ENCODE measurements around the gene BAZ1B.
"Not testable (repeated sequence)": the region's sequence is repeated elsewhere in the genome, so short reads cannot be mapped to it uniquely, and the experiment has no call there.

BAZ1B gene

GRCh38 chr7:73541722-73542121 lies 19.6 kb upstream of the BAZ1B start:
- no peak for DNase-seq

- no peak for DNase-seq
Measured at GRCh38 chr7:73539709-73540108, 17.6 kb upstream of the BAZ1B start.

- not testable (repeated sequence) for DNase-seq
Measured at GRCh38 chr7:73538510-73538909, 16.4 kb upstream of the BAZ1B start.

GRCh38 chr7:73537051-73537450 lies 15.0 kb upstream of the BAZ1B start:
- DNase-seq, result no peak

GRCh38 chr7:73536479-73536878 lies 14.4 kb upstream of the BAZ1B start:
- DNase-seq, result no peak

- DNase-seq, result not testable (repeated sequence)
Measured at GRCh38 chr7:73535918-73536317, 13.8 kb upstream of the BAZ1B start.

- no peak for DNase-seq
Measured at GRCh38 chr7:73533742-73534141, 11.6 kb upstream of the BAZ1B start.

GRCh38 chr7:73532224-73532623 lies 10.1 kb upstream of the BAZ1B start:
- no peak for DNase-seq

- DNase-seq, result no peak
Measured at GRCh38 chr7:73530800-73531199, 8.7 kb upstream of the BAZ1B start.

- DNase-seq, result no peak
Measured at GRCh38 chr7:73526896-73527821, 5.1 kb upstream of the BAZ1B start.

GRCh38 chr7:73526158-73526494 lies 4.0 kb upstream of the BAZ1B start:
- DNase-seq, result not testable (repeated sequence)

GRCh38 chr7:73521636-73522104 lies 423 bp downstream of the BAZ1B start:
- DNase-seq, result no peak

GRCh38 chr7:73520673-73521635 lies 1.1 kb downstream of the BAZ1B start:
- peak in 1 of 2 donors; percentile 7 for DNase-seq

GRCh38 chr7:73519867-73520672 lies 2.0 kb downstream of the BAZ1B start:
- DNase-seq, result peak; percentile 22 to 31

GRCh38 chr7:73518470-73518869 lies 3.6 kb downstream of the BAZ1B start:
- DNase-seq, result no peak

- DNase-seq, result no peak
Measured at GRCh38 chr7:73517241-73517995, 4.7 kb downstream of the BAZ1B start.

GRCh38 chr7:73515178-73515577 lies 6.9 kb downstream of the BAZ1B start:
- no peak for DNase-seq

- DNase-seq, result no peak
Measured at GRCh38 chr7:73512018-73512780, 9.9 kb downstream of the BAZ1B start.

GRCh38 chr7:73509463-73509862 lies 12.6 kb downstream of the BAZ1B start:
- no peak for DNase-seq

GRCh38 chr7:73507556-73507955 lies 14.5 kb downstream of the BAZ1B start:
- no peak for DNase-seq

- DNase-seq, result no peak
Measured at GRCh38 chr7:73504920-73505319, 17.2 kb downstream of the BAZ1B start.
